ENCODE results near the gene GTF2A1L.

The GTF2A1L gene

DNA sequence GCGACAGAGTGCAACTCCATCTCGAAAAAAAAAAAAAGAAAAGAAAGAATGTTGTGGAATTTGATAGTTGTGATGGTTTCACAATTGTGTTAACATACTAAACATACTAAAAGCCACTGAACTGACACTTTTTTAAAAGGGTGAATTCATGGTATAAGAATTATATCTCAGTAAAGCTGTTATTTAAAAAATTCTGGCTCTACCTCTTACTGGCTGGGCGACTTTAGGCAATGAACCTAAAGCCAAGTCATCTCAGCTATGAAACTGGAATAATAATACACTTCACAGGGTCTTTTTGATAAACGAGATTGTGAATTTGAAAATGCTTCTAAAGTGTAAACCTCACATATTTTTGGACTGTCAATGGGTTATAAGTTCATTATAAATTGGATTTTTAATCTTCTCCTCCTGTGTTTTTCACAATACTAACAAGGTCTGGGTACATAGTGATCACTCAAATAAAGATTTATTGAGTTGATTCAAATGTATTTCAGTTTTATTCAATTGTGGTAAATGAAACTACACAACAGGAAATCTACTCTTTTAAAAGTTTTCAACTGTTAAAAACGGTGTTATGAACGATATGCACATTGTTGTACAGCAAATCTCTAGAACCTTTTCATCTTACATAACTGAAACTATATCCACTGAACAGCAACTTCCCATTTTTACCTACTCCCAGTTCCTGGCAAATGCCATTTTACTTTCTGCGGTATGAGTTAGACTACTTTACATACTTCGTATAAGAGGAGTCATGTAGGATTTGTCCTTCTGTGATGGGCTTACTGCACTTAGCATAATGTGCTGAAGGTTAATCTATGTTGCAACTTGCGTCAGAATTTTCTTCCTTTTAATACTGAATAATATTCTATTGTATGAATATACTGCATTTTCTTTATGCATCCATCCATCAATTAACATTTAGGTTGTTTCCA, 43.0 kb upstream of the GTF2A1L start:
- Histone ChIP-seq H3K9ac (ENCODE audit: low read length) (no peak overlapping the region), H4K20me1 (ENCODE audit: insufficient read depth, low read length) (no peaks in the 10 kb centered on the region), H3K4me3 (ENCODE audit: low read length) (no peak overlapping the region), H2AFZ (ENCODE audit: low read depth, low read length) (no peak overlapping the region), H3K4me1 (ENCODE audit: low read length) (peaks cover 7% of the 10 kb centered on the region), H3K27me3 (ENCODE audit: low read depth, low read length) (peaks cover 3% of the 10 kb centered on the region; the same call in 1 of the 2 replicates), H3K4me2 (ENCODE audit: low read length) (no peak overlapping the region), H3K9me3 (ENCODE audit: insufficient read depth, low read length) (no peaks in the 10 kb centered on the region), H3K36me3 (replicated peaks; ENCODE audit: low read depth, low read length) (no peaks in the 10 kb centered on the region), H3K79me2 (ENCODE audit: low read length) (no peaks in the 10 kb centered on the region), H3K27ac (ENCODE audit: low read length) (no peak overlapping the region)
- TF ChIP-seq EZH2phosphoT487 (IDR thresholded peaks at IDR 0.05; ENCODE audit: low read depth), result no peak
- TF ChIP-seq, protein P1, sequence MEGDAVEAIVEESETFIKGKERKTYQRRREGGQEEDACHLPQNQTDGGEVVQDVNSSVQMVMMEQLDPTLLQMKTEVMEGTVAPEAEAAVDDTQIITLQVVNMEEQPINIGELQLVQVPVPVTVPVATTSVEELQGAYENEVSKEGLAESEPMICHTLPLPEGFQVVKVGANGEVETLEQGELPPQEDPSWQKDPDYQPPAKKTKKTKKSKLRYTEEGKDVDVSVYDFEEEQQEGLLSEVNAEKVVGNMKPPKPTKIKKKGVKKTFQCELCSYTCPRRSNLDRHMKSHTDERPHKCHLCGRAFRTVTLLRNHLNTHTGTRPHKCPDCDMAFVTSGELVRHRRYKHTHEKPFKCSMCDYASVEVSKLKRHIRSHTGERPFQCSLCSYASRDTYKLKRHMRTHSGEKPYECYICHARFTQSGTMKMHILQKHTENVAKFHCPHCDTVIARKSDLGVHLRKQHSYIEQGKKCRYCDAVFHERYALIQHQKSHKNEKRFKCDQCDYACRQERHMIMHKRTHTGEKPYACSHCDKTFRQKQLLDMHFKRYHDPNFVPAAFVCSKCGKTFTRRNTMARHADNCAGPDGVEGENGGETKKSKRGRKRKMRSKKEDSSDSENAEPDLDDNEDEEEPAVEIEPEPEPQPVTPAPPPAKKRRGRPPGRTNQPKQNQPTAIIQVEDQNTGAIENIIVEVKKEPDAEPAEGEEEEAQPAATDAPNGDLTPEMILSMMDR (IDR thresholded peaks at IDR 0.05; ENCODE audit: low read depth, low read length), result no peak

DNA sequence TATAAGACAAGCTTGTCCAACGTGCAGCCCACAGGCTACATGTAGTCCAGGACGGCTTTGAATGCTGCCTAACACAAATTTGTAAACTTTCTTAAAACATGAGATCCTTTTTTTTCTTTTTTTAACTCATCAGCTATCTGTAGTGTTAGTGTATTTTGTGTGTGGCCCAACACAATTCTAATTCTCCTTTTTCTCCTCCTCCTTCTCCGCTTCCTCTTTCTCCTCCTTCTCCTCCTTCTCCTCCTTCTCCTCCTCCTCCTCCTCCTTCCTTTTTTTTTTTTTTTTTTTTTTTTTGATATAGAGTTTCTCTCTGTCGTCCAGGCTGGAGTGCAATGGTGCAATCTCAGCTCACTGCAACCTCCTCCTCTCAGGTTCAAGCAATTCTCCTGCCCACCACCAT, 39.3 kb upstream of the GTF2A1L start:
- Histone ChIP-seq H3K79me2 (ENCODE audit: low read length) (no peaks in the 10 kb centered on the region), H3K4me2 (ENCODE audit: low read length) (no peak overlapping the region), H3K36me3 (replicated peaks; ENCODE audit: low read depth, low read length) (no peaks in the 10 kb centered on the region), H4K20me1 (ENCODE audit: insufficient read depth, low read length) (no peaks in the 10 kb centered on the region), H3K9me3 (ENCODE audit: insufficient read depth, low read length) (no peaks in the 10 kb centered on the region), H3K9ac (ENCODE audit: low read length) (no peak overlapping the region), H3K4me1 (ENCODE audit: low read length) (no peaks in the 10 kb centered on the region; the same call in 1 of the 2 replicates), H3K4me3 (ENCODE audit: low read length) (no peak overlapping the region), H3K27ac (ENCODE audit: low read length) (no peak overlapping the region), H2AFZ (ENCODE audit: low read depth, low read length) (no peak overlapping the region), H3K27me3 (ENCODE audit: low read depth, low read length) (peaks cover 18% of the 10 kb centered on the region)
- no peak for TF ChIP-seq EZH2phosphoT487 (IDR thresholded peaks at IDR 0.05; ENCODE audit: low read depth)
- TF ChIP-seq, protein P1 (IDR thresholded peaks at IDR 0.05; ENCODE audit: low read depth, low read length), result no peak

DNA sequence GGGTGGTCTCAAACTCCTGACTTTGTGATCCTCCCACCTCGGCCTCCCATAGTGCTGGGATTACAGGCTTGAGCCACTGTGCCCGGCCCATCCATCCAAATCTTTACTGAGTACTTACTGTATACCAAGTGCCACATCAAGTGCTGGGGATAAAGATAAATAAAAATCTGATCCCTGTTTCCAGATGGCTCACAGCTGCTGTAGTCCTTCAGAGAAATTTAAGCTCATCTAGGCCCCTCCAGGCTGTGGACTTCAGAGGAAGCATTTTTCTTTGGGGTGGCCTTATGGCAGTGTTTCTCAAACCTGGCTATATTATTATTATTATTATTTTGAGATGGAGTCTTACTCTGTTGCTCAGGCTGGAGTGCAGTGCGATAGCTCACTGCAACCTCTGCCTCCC, 33.7 kb upstream of the GTF2A1L start:
- H3K27ac ChIP-seq (ENCODE audit: low read length), result no peak overlapping the region
- H3K79me2 ChIP-seq (ENCODE audit: low read length), result no peaks in the 10 kb centered on the region
- TF ChIP-seq, protein P1 (IDR thresholded peaks at IDR 0.05; ENCODE audit: low read depth, low read length), result no peak
- no peak for TF ChIP-seq EZH2phosphoT487 (IDR thresholded peaks at IDR 0.05; ENCODE audit: low read depth)
- H3K27me3 ChIP-seq (ENCODE audit: low read depth, low read length), result peaks cover 18% of the 10 kb centered on the region
- no peaks in the 10 kb centered on the region for H3K9me3 ChIP-seq (ENCODE audit: insufficient read depth, low read length)
- H4K20me1 ChIP-seq (ENCODE audit: insufficient read depth, low read length), result no peaks in the 10 kb centered on the region
- H3K4me3 ChIP-seq (ENCODE audit: low read length), result no peak overlapping the region
- H3K9ac ChIP-seq (ENCODE audit: low read length), result no peak overlapping the region
- no peak overlapping the region for H3K4me2 ChIP-seq (ENCODE audit: low read length)
- peaks cover 1% of the 10 kb centered on the region; the same call in 1 of the 2 replicates for H3K4me1 ChIP-seq (ENCODE audit: low read length)
- H3K36me3 ChIP-seq (replicated peaks; ENCODE audit: low read depth, low read length), result no peaks in the 10 kb centered on the region
- H2AFZ ChIP-seq (ENCODE audit: low read depth, low read length), result no peak overlapping the region

DNA sequence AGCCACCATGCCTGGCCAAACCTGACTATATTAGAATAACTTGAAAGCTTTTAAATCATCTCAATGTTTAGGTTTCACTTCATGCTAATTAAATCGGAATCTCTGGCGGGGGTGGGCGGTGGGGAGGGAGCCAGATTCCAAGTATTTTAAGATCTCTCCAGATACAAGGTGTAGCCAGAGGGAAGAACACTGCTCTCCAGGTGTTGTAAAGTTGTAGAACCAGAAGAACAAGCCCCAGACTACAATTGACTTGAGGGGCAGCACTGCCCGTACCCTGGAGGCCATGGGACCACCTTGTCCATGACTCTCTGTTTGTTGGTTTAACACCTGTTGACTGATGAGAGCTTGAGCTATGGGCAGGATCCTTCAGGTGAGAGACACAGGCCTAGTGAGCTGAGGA, 33.1 kb upstream of the GTF2A1L start:
- Histone ChIP-seq H4K20me1 (ENCODE audit: insufficient read depth, low read length) (no peaks in the 10 kb centered on the region), H3K9ac (ENCODE audit: low read length) (no peak overlapping the region), H3K27me3 (ENCODE audit: low read depth, low read length) (peaks cover 18% of the 10 kb centered on the region), H3K27ac (ENCODE audit: low read length) (no peak overlapping the region), H3K79me2 (ENCODE audit: low read length) (no peaks in the 10 kb centered on the region), H3K4me1 (ENCODE audit: low read length) (peaks cover 3% of the 10 kb centered on the region; the same call in 1 of the 2 replicates), H3K4me3 (ENCODE audit: low read length) (no peak overlapping the region), H3K36me3 (replicated peaks; ENCODE audit: low read depth, low read length) (no peaks in the 10 kb centered on the region), H2AFZ (ENCODE audit: low read depth, low read length) (no peak overlapping the region), H3K4me2 (ENCODE audit: low read length) (no peak overlapping the region), H3K9me3 (ENCODE audit: insufficient read depth, low read length) (no peaks in the 10 kb centered on the region)
- TF ChIP-seq EZH2phosphoT487 (IDR thresholded peaks at IDR 0.05; ENCODE audit: low read depth), result no peak
- TF ChIP-seq, protein P1 (IDR thresholded peaks at IDR 0.05; ENCODE audit: low read depth, low read length), result no peak

Measured in OCI-LY3 (cell line).